GM23338 (cell line): Measurements from ENCODE around the gene REEP6. TPM values are rescaled to one million over a fixed set of nuclear protein-coding genes. Genes with fewer than 3 reads are reported as not detected.

ENCODE experiments used
- POLR2AphosphoS5 ChIP-seq: IDR thresholded peaks from 2 replicates; pipeline ENCODE4 v1.6.1; 2016; ENCODE audit warnings: antibody characterized with exemption, low read depth
- REST ChIP-seq: IDR thresholded peaks from one replicate; pipeline ENCODE4 v1.6.1; 2018; ENCODE audit warnings: antibody characterized with exemption; ENCODE audit not compliant: unreplicated experiment
- ZNF462 ChIP-seq: fragments of 250-450 bp; sonication (Bioruptor Pico); IDR thresholded peaks from 2 replicates; pipeline ENCODE4 v1.5.0; 2020; ENCODE audit warnings: mild to moderate bottlenecking, moderate library complexity
- polyA plus RNA-seq: library from polyadenylated mRNA; unstranded; fragments of >200 nt; fragmentation: Nextera tagmentation; extraction: Ambion mirVana; gene quantifications from 2 replicates; pipeline ENCODE4 v1.2.1, GENCODE V29; 2016
- total RNA-seq: library from RNA; depleted of rRNA; stranded (reverse); fragments of >200 nt; shearing (Covaris generic); gene quantifications from 2 replicates; pipeline ENCODE4 v1.2.3, GENCODE V29; 2014

The REEP6 gene
- total and polyA plus RNA-seq, 2 experiments from 2014 or later = 15.2 to 20.0 TPM

- TF ChIP-seq REST (no peak), POLR2AphosphoS5 (no peak), ZNF462 (CRISPR knock-in tag) (no peak)
These were observed 39.9 kb upstream of the REEP6 start (continued) for GRCh38 chr19:1450735-1451731.
